ENCODE results near the gene NBDY. TPM values are rescaled to one million over a fixed set of nuclear protein-coding genes. Genes with fewer than 3 reads are reported as not detected.

Gene NBDY
- total RNA-seq, 1 experiment from 2014 or later: 44.7 TPM

DNA sequence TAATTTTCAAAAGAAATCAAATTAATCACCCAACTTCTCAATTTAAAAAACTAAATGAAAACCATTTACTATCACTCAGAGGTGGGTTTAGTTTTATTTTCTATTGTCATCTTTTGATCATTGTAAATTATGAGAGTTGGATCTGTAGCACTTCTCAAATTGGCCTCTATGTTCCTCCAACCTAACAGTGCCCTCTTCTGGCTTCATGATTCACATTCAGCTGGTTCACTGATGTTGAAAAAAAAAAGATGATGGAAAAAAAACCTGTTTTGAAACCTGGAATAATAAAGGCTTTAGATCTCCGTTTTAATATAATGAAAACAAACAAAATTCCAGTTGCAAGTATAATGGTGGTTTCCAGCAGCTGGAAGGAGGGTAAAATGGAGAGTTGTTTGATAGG is 2.4 kb upstream of the NBDY start:
- TF ChIP-seq ZNF423 (CRISPR knock-in tag; IDR thresholded peaks at IDR 0.05) (no peak), FOXJ3 (CRISPR knock-in tag; IDR thresholded peaks at IDR 0.05; ENCODE audit: borderline replicate concordance) (no peak), GRHL2 (CRISPR knock-in tag; IDR thresholded peaks at IDR 0.05; ENCODE audit: insufficient replicate concordance, severe bottlenecking) (no peak), ZNF263 (CRISPR knock-in tag; IDR thresholded peaks at IDR 0.05; ENCODE audit: low read depth) (no peak), TCF7 (CRISPR knock-in tag; IDR thresholded peaks at IDR 0.05; ENCODE audit: low read depth) (no peak)
- TF ChIP-seq, protein P1, sequence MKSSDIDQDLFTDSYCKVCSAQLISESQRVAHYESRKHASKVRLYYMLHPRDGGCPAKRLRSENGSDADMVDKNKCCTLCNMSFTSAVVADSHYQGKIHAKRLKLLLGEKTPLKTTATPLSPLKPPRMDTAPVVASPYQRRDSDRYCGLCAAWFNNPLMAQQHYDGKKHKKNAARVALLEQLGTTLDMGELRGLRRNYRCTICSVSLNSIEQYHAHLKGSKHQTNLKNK (CRISPR knock-in tag; IDR thresholded peaks at IDR 0.05): no peak
- TF ChIP-seq, protein P2, sequence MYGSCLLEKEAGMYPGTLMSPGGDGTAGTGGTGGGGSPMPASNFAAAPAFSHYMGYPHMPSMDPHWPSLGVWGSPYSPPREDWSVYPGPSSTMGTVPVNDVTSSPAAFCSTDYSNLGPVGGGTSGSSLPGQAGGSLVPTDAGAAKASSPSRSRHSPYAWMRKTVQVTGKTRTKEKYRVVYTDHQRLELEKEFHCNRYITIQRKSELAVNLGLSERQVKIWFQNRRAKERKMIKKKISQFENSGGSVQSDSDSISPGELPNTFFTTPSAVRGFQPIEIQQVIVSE (CRISPR knock-in tag; IDR thresholded peaks at IDR 0.05; ENCODE audit: borderline replicate concordance): no peak
- TF ChIP-seq, protein P3, sequence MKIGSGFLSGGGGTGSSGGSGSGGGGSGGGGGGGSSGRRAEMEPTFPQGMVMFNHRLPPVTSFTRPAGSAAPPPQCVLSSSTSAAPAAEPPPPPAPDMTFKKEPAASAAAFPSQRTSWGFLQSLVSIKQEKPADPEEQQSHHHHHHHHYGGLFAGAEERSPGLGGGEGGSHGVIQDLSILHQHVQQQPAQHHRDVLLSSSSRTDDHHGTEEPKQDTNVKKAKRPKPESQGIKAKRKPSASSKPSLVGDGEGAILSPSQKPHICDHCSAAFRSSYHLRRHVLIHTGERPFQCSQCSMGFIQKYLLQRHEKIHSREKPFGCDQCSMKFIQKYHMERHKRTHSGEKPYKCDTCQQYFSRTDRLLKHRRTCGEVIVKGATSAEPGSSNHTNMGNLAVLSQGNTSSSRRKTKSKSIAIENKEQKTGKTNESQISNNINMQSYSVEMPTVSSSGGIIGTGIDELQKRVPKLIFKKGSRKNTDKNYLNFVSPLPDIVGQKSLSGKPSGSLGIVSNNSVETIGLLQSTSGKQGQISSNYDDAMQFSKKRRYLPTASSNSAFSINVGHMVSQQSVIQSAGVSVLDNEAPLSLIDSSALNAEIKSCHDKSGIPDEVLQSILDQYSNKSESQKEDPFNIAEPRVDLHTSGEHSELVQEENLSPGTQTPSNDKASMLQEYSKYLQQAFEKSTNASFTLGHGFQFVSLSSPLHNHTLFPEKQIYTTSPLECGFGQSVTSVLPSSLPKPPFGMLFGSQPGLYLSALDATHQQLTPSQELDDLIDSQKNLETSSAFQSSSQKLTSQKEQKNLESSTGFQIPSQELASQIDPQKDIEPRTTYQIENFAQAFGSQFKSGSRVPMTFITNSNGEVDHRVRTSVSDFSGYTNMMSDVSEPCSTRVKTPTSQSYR (CRISPR knock-in tag; IDR thresholded peaks at IDR 0.05): no peak
- TF ChIP-seq, protein P4, sequence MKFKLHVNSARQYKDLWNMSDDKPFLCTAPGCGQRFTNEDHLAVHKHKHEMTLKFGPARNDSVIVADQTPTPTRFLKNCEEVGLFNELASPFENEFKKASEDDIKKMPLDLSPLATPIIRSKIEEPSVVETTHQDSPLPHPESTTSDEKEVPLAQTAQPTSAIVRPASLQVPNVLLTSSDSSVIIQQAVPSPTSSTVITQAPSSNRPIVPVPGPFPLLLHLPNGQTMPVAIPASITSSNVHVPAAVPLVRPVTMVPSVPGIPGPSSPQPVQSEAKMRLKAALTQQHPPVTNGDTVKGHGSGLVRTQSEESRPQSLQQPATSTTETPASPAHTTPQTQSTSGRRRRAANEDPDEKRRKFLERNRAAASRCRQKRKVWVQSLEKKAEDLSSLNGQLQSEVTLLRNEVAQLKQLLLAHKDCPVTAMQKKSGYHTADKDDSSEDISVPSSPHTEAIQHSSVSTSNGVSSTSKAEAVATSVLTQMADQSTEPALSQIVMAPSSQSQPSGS (CRISPR knock-in tag; IDR thresholded peaks at IDR 0.05; ENCODE audit: borderline replicate concordance, low read depth): no peak
- TF ChIP-seq, protein P5, sequence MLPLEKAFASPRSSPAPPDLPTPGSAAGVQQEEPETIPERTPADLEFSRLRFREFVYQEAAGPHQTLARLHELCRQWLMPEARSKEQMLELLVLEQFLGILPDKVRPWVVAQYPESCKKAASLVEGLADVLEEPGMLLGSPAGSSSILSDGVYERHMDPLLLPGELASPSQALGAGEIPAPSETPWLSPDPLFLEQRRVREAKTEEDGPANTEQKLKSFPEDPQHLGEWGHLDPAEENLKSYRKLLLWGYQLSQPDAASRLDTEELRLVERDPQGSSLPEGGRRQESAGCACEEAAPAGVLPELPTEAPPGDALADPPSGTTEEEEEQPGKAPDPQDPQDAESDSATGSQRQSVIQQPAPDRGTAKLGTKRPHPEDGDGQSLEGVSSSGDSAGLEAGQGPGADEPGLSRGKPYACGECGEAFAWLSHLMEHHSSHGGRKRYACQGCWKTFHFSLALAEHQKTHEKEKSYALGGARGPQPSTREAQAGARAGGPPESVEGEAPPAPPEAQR (CRISPR knock-in tag; IDR thresholded peaks at IDR 0.05): no peak
- TF ChIP-seq, protein P6, sequence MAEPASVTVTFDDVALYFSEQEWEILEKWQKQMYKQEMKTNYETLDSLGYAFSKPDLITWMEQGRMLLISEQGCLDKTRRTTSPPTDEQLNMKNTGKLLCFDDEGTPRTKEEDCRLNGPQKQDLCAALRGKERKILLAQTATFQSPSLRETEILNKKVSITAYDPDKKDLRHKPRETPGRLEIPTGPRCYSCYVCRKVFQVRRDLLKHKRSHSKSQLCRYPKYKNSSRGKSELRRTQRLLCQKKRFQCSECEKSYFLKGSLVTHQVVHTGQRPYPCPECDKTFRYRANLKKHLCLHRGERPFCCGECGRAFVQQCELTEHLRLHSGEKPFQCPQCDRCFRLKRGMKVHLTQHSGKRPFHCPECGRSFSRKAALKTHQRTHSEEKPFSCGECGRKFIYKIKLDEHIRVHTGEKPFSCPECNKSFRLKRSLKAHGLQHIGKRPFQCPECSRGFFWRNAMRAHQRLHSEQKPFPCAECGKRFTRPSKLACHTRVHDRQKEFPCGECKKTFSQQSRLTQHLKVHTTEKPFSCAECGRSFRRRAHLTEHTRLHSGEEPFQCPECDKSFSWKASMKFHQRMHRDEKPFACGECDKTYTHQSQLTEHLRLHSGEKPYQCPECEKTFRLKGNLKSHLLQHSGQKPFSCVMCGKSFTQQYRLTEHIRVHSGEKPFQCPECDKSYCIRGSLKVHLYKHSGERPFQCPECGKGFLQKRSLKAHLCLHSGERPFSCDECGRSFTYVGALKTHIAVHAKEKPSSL (CRISPR knock-in tag; conservative IDR thresholded peaks at IDR 0.05): no peak
- Mint-ChIP-seq H3K27me3 (ENCODE audit: low read depth) (no peaks in the 10 kb centered on the region), H3K4me1 (peaks cover 9% of the 10 kb centered on the region; the same call in 1 of the 2 replicates), H3K9me3 (no peaks in the 10 kb centered on the region), H3K4me3 (no peak overlapping the region), H3K27ac (no peak overlapping the region), H3K36me3 (no peaks in the 10 kb centered on the region)
- ChIA-PET POLR2A (no interaction called here), CTCF (interaction anchor here (0.8 to 1.7 kb wide), 9 partner anchors 32 to 493 kb away, joined by 3 to 16 read pairs (median 3); no protein-coding TSS in a partner anchor)
- no peak for ATAC-seq
- no peak for DNase-seq (ENCODE audit: low spot score)

DNA sequence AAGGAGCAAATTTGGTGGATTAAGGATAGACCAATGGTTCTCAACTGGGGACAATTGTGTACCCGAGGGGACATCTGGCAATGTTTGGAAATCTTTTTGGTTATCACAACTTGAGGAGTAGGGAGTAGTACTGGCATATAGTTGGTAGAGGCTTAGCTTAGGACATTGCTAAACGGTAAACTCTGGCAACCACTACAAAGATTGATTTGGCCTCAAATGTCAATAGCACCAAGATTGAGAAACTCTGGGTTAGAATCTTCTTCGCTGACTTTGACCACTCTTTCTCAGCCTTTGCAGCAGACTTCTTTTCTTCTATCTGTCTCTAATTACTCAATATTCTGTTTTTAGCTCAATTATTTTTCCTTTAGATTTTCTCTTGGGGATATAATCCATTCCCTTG is 1.5 kb upstream of the NBDY start:
- peaks cover 14% of the 10 kb centered on the region for H3K4me1 Mint-ChIP-seq
- CTCF ChIA-PET: interaction anchor here (1.6 to 1.7 kb wide), 2 partner anchors 130 to 494 kb away, joined by 4 to 7 read pairs; no protein-coding TSS in a partner anchor
- H3K36me3 Mint-ChIP-seq: peaks cover 2% of the 10 kb centered on the region; the same call in 1 of the 2 replicates
- no peaks in the 10 kb centered on the region for H3K9me3 Mint-ChIP-seq
- no peak overlapping the region for H3K27ac Mint-ChIP-seq
- TF ChIP-seq ZNF121 (CRISPR knock-in tag; IDR thresholded peaks at IDR 0.05) (no peak), OVOL2 (CRISPR knock-in tag; IDR thresholded peaks at IDR 0.05; ENCODE audit: borderline replicate concordance) (no peak), JAZF1 (CRISPR knock-in tag; IDR thresholded peaks at IDR 0.05) (no peak)
- TF ChIP-seq, protein P7, sequence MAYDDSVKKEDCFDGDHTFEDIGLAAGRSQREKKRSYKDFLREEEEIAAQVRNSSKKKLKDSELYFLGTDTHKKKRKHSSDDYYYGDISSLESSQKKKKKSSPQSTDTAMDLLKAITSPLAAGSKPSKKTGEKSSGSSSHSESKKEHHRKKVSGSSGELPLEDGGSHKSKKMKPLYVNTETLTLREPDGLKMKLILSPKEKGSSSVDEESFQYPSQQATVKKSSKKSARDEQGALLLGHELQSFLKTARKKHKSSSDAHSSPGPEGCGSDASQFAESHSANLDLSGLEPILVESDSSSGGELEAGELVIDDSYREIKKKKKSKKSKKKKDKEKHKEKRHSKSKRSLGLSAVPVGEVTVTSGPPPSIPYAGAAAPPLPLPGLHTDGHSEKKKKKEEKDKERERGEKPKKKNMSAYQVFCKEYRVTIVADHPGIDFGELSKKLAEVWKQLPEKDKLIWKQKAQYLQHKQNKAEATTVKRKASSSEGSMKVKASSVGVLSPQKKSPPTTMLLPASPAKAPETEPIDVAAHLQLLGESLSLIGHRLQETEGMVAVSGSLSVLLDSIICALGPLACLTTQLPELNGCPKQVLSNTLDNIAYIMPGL (CRISPR knock-in tag; IDR thresholded peaks at IDR 0.05): no peak
- TF ChIP-seq, protein P6 (CRISPR knock-in tag; conservative IDR thresholded peaks at IDR 0.05): no peak
- ATAC-seq (no peak), DNase-seq (ENCODE audit: low spot score) (no peak)
- H3K27me3 Mint-ChIP-seq (ENCODE audit: low read depth): no peaks in the 10 kb centered on the region
- POLR2A ChIA-PET: no interaction called here
- no peak overlapping the region for H3K4me3 Mint-ChIP-seq
